HG03159 (cell line): ENCODE measurements around the gene CDH23.

Experiments
- ATAC-seq: cut with Tn5 transposase; IDR thresholded peaks from one replicate; pipeline ENCODE4 v1.9.1; 2021; ENCODE audit warnings: mild to moderate bottlenecking, moderate library complexity; ENCODE audit not compliant: unreplicated experiment

Gene CDH23

GRCh38 chr10:71368643-71369042 is 28.1 kb upstream of the CDH23 start:
- ATAC-seq: no peak

- no peak for ATAC-seq
These were observed 27.1 kb upstream of the CDH23 start for GRCh38 chr10:71369602-71370001.

GRCh38 chr10:71370031-71370430 is 26.7 kb upstream of the CDH23 start:
- ATAC-seq: no peak

DNA sequence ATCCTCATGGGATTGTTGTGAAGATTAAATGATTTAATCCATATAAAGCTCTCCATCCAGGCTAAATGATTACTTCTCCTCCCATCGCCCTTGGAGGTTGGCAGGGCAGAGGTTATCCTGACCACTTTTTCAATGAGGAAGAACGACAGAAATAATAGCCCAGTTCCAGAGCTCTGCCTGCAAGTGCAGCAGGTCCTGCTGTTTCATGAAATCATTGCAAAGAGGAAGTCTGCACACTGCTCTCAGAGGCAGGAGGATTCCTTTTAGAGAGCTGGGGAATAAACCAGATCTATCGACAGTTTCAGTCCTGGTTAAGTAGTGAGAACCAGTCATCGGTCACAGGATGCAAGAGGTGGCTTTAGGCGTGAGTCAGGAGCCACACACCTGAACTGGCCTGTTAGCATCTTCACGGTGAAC is 25.0 kb upstream of the CDH23 start:
- peak; percentile 43 for ATAC-seq

- ATAC-seq: peak; percentile 46
These were observed 23.7 kb upstream of the CDH23 start for GRCh38 chr10:71372882-71373495.

DNA sequence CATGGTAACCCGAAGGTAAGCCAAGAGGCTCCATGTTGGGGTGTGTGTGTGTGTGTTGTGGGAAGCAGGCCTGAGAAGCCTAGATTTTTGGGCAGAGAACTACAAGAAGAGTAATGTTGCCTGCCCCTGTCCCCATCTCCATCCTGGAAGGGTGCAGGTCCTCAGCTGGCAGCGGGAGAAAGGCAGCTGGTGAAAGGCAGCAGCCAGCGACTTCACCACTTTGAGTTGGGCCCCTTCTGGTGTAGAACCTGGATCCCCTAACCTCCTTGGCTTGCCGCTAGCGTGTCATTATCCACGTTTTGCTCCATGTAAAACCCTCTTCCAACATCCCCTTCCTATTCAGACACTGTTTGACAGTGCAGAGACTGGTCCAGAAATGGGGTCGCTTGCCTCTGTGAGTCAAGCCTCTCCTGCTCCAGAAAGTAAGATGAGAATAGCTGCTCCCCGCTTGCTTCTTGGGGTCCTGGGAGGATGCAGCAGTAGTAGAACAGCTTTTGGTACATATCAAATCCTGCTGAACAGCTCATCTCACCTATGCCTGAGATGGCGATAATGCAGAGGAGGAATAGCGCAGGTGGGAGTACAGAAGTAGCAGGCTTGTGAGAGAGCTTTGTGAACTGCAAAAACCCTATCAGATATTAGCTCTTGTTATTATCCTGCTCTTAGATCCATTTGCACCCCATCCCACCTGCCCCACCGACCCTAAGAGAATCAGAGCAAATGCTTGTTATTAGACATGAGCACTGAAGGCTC is 22.1 kb upstream of the CDH23 start:
- no peak for ATAC-seq

DNA sequence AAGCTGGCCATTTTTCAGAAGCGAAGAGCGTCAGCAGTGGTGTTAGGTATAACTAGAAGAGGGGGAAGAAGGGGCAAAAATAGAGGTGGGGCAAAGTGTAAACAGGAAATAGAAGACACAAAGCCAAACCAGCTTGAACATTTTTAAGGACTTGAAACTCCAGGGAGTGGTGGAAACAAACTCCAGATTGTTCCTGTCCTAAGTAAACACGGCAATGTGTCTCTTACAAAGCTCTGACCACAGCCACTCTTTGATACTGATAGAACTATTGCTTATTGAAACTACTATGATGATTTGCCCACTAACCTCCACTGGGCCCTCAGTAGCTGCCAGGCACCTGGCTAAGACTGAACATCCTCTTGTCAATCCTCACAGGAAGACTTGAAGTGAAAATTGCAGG is 20.8 kb upstream of the CDH23 start:
- ATAC-seq: no peak

GRCh38 chr10:71378336-71379117 is 18.2 kb upstream of the CDH23 start:
- ATAC-seq: no peak

- no peak for ATAC-seq
These were observed 17.5 kb upstream of the CDH23 start for GRCh38 chr10:71379118-71379766.

GRCh38 chr10:71380841-71381240 is 15.9 kb upstream of the CDH23 start:
- no peak for ATAC-seq

GRCh38 chr10:71381611-71382010 is 15.1 kb upstream of the CDH23 start:
- no peak for ATAC-seq

DNA sequence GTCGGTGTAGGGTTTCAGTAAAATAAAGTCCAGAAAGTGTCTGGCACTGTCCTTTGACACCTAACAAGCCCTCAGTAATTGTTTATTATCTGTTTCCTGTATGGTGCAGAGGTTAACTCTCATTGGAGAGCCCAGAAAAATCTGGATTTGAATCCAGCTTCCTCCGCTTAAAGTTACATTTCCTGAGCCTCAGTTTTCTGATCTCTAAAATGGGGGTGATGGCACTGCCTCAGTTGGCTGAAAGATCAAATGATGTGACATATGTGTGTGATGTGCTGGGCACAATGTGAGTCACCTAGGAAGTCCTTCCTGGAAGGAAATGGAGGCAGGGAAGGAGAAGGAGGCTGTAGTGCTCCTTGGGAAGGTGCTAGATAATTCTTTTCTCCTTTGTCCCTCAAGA is 14.7 kb upstream of the CDH23 start:
- no peak for ATAC-seq

GRCh38 chr10:71382757-71383156 is 14.0 kb upstream of the CDH23 start:
- no peak for ATAC-seq

DNA sequence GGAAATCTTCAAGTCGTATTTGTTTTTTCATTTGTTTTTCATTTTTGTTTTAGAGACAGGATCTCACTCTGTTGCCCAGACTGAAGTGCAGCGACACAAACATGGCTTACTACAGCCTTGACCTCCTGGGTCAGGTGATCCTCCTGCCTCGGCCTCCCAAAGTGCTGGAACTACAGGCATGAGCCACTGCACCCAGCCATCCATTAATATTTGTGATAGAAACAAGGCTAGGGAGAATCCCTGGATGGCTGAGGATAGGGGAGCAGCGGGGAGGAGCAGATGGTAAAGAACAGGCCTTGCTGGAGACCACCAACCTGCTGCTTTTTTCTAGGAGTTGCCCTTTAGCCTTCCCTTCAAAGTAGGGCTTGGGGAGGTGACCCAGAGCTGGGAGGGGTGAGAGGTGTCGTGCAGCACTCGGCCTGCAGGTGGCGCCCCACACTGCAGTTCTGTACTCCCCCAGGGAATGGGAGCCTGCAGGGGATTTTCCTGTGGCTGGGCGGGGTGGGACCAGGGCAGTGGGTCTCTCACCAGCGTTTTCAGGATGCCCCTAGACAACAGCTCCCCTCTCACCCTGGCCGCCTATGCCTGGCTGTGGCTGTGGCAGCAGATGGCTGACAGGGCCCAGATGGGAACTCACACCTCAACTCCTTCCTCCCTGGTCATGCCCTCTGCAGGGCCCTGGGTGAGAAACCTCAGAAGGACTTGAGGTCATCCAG is 12.6 kb upstream of the CDH23 start:
- ATAC-seq: no peak

- no peak for ATAC-seq
These were observed 8.5 kb upstream of the CDH23 start for GRCh38 chr10:71388171-71388570.

DNA sequence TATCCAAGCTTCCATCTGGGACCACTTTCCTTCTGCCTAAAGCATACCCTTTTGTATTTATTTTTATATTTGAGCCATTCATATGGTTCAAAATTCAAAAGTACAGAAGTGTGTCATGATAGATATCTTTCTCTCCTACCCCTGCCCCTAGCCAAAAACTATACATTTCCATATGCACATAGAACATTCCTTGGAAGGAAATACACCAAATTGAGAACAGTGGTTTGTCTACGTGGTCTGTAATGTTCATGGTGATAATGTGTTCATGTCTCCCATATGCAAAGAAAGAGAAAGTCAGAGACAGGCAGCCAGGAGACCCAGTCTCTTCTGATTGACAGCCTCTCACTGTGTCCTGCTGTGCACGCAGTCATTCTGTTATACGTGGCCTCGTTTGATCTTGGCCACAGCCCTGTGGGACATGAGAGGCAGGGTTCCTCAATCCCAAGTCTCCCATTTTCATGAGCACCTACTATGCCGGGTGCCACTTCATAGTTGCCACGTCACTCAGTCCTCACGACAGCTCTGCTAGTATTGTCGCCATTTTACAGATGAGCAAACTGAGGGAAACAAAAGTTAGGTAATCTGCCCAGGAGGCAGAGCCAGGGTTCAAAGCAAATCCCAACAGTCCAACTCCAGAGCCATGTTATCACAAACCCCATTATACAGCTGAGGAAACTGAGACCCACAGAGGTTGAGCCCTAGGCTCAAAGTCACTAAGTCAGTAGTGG is 8.0 kb upstream of the CDH23 start:
- ATAC-seq: no peak

- no peak for ATAC-seq
These were observed 6.8 kb upstream of the CDH23 start for GRCh38 chr10:71389768-71390460.

DNA sequence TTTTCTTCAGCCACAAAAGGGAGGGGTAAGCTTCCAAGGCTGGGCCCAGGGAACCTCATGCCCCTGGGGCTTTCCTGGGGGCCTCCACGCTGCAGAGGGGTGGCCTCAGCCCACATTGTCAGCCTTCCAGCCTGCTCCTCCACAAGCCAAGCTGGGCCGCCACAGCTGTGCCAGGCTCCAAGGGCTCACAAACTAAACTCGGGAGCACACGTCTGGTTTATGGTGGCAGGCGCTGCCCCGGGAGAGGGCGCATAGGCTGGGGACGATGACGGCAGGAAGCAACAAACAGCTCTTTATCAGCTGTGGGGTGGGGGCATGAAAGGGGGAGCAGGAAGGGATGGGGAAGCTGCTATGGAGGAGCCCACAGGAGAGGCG is 6.3 kb upstream of the CDH23 start:
- ATAC-seq: no peak

- no peak for ATAC-seq
These were observed 5.6 kb upstream of the CDH23 start for GRCh38 chr10:71390921-71391690.
